ENCODE data around the gene TFDP1. TPM values are rescaled to one million over a fixed set of nuclear protein-coding genes. Genes with fewer than 3 reads are reported as not detected.

The TFDP1 gene
- total RNA-seq, 4 donors from 2014 or later, result 10.3 to 101 (median 52.3) TPM

- intact Hi-C loops (cut with DNase I; ENCODE audit: low total_unique reads), result no loop called here
- Histone ChIP-seq H3K27me3 (no peaks in the 10 kb centered on the region), H3K9me3 (no peaks in the 10 kb centered on the region), H3K36me3 (no peaks in the 10 kb centered on the region), H3K27ac (no peak overlapping the region), H3K4me3 (no peak overlapping the region), H3K4me1 (no peaks in the 10 kb centered on the region)
- TF ChIP-seq POLR2A (IDR thresholded peaks at IDR 0.05) (no peak), CTCF (IDR thresholded peaks at IDR 0.05) (no peak)
- DNase-seq, result peak; percentile 11
Measured at GRCh38 chr13:113671066-113672001, 86.8 kb downstream of the TFDP1 start.

- Histone ChIP-seq H3K4me1 (no peaks in the 10 kb centered on the region), H3K36me3 (no peaks in the 10 kb centered on the region), H3K27me3 (no peaks in the 10 kb centered on the region), H3K9me3 (no peaks in the 10 kb centered on the region), H3K27ac (no peak overlapping the region), H3K4me3 (no peak overlapping the region)
- TF ChIP-seq CTCF (IDR thresholded peaks at IDR 0.05) (no peak), POLR2A (IDR thresholded peaks at IDR 0.05) (no peak)
- no peak for DNase-seq
- intact Hi-C loops (cut with DNase I; ENCODE audit: low total_unique reads), result no loop called here
Measured at GRCh38 chr13:113672002-113672651, 87.6 kb downstream of the TFDP1 start.

Other genes with a start within 250 kb of the TFDP1 start
- 10 to 100 TPM in 2 of 4 donors, 1 to 10 TPM in 2; 3.2 to 17.9 (median 7.5) TPM for gene GRTP1, start 220.6 kb upstream of the TFDP1 start, total RNA-seq
- 1 to 10 TPM in 2 of 4 donors, not detected in 2; 1.6 to 3.3 TPM for gene ADPRHL1, start 131.3 kb upstream of the TFDP1 start, total RNA-seq
- 10 to 100 TPM in 3 of 4 donors, 1 to 10 TPM in 1; 7.7 to 68.2 (median 29.3) TPM for gene DCUN1D2, start 94.0 kb upstream of the TFDP1 start, total RNA-seq
- under 1 TPM in 1 of 4 donors, not detected in 3; 0.28 TPM for gene ATP4B, start 73.4 kb downstream of the TFDP1 start, total RNA-seq
- gene GRK1, start 82.5 kb downstream of the TFDP1 start, total RNA-seq, result under 1 TPM in 2 of 4 donors, not detected in 2; 0.07 to 0.12 TPM
- 100 to 1,000 TPM in 1 of 4 donors, 10 to 100 TPM in 2, 1 to 10 TPM in 1; 1.8 to 143 (median 33.2) TPM for gene TMEM255B, start 174.5 kb downstream of the TFDP1 start, total RNA-seq

Measured in uterus (tissue), 4 donors.